Psoas muscle (tissue), 8 donors: ENCODE measurements around the gene ARHGAP12. TPM values are rescaled to one million over a fixed set of nuclear protein-coding genes. Genes with fewer than 3 reads are reported as not detected.
A peak's percentile ranks its signal among the peaks of the same experiment; 100 is the strongest.

Source experiments
- ATAC-seq, 4 donors: fragments of 200-7000 bp; cut with Tn5 transposase; one replicate each; pipeline ENCODE4 v1.9.1; 2020; ENCODE audit warnings: moderate library complexity in 3 of 4, mild to moderate bottlenecking in 2 of 4
- DNase-seq, 2 donors: peaks; one replicate each; pipeline ENCODE4 v3.0.0-alpha.2; 2020
- H3K27ac ChIP-seq: fragments of 200-600 bp; one replicate; pipeline ENCODE4 v1.8.0; 2022
- H3K27me3 ChIP-seq, 3 donors: fragments of 200-600 bp in 1 of 3; one replicate each; pipeline versions ENCODE4 v1.6.1 to v1.8.0; 2013 to 2022; ENCODE audit warnings: low read length in 2 of 3, mild to moderate bottlenecking in 2 of 3, moderate library complexity in 1 of 3; ENCODE audit not compliant: insufficient read depth in 3 of 3
- H3K36me3 ChIP-seq, 2 donors: fragments of 200-600 bp in 1 of 2; one replicate each; pipeline versions ENCODE4 v1.6.1 to v1.8.0; 2013 to 2022; ENCODE audit warnings: low read depth in 1 of 2, mild to moderate bottlenecking in 1 of 2, moderate library complexity in 1 of 2; ENCODE audit not compliant: insufficient read depth in 1 of 2
- H3K4me1 ChIP-seq: fragments of 200-600 bp; one replicate; pipeline ENCODE4 v1.8.0; 2022
- H3K4me3 ChIP-seq: fragments of 200-600 bp; one replicate; pipeline ENCODE4 v1.8.0; 2022; ENCODE audit warnings: mild to moderate bottlenecking
- H3K9me3 ChIP-seq: fragments of 200-600 bp; one replicate; pipeline ENCODE4 v1.8.0; 2022
- CTCF ChIP-seq: fragments of 200-600 bp; IDR thresholded peaks from one replicate; pipeline ENCODE4 v1.8.0; 2022; ENCODE audit warnings: antibody characterized with exemption
- WGBS, 3 donors: extraction: QIAGEN DNeasy Blood & Tissue Kit; methylation state at CpG; one replicate each; pipeline versions ENCODE4 v1.1.6 to v1.1.7; 2013; 5-methylcytosine and 5-hydroxymethylcytosine counted together
- intact Hi-C, 2 donors: fragments of 100-400 bp; cut with DNase I; formaldehyde crosslinking; loops; one replicate each; pipeline versions ENCODE4 v1.11.0 to v1.14.2; 2022
- polyA plus RNA-seq, 3 donors: library from polyadenylated mRNA; stranded (reverse); fragments of 200-250 nt; gene quantifications; one replicate each; pipeline ENCODE4 v1.2.3, GENCODE V29; 2013
- total RNA-seq, 4 donors: library from RNA; stranded (reverse); fragmentation: NEBNext Ultra II Directional in 2 of 4; extraction: Animal tissue kit (Norgen Biotek cat#: 25700) in 2 of 4; gene quantifications; one replicate each; pipeline versions ENCODE4 v1.2.1 to v1.2.4, GENCODE V29; 2021 to 2023
- donor health status: healthy with polysubstance abuse.
- donor health status: DM: no; HTN: no; CAD: no; lungs with moderate emphysema.
- donor health status: Bipolar disorder and iron deficiency.
- donor health status: healthy.
- donor health status: DM: yes; HTN: yes; CAD: no.
- donor health status: DM: no; HTN: no; CAD: no.
- donor health status: DM: no; HTN: no; CAD: no.
- donor health status: DM: yes; HTN: yes; CAD: no.

The ARHGAP12 gene
- total and polyA plus RNA-seq, 7 donors: 8.2 to 18.2 (median 11.8) TPM

- ATAC-seq (no peak), DNase-seq (no peak)
- Histone ChIP-seq H3K27me3 (no peaks in the 10 kb centered on the region), H3K4me1 (peaks cover 32% of the 10 kb centered on the region), H3K27ac (no peak overlapping the region), H3K36me3 (no peaks in the 10 kb centered on the region), H3K4me3 (no peak overlapping the region), H3K9me3 (no peaks in the 10 kb centered on the region)
- no peak for TF ChIP-seq CTCF
- 85 to 93% (median 88%) methylated on average over 3 of the region's 3 CpGs for WGBS, 3 donors
- intact Hi-C loops: loop anchor here (5.0 to 10.0 kb wide), 2 partner anchors 57 to 60 kb away; partner anchors contain the start of gene ARHGAP12 (in 2 of the 2)
These were observed 61.0 kb downstream of the ARHGAP12 start for GRCh38 chr10:31867646-31868045.

GRCh38 chr10:31866118-31866670 lies 62.4 kb downstream of the ARHGAP12 start:
- ATAC-seq: no peak
- 73 to 86% (median 85%) methylated on average over 4 of the region's 4 CpGs for WGBS, 3 donors
- Histone ChIP-seq H3K4me1 (peaks cover 28% of the 10 kb centered on the region), H3K4me3 (no peak overlapping the region), H3K27ac (no peak overlapping the region), H3K9me3 (no peaks in the 10 kb centered on the region), H3K27me3 (no peaks in the 10 kb centered on the region), H3K36me3 (peaks cover 0 to 2% of the 10 kb centered on the region in 2 donors)
- intact Hi-C loops: loop anchor here (5.0 to 10.0 kb wide), 2 partner anchors 59 to 61 kb away; partner anchors contain the start of gene ARHGAP12 (in 2 of the 2)
- TF ChIP-seq CTCF: no peak
- DNase-seq: no peak

- Histone ChIP-seq H3K4me1 (peaks cover 21% of the 10 kb centered on the region), H3K9me3 (no peaks in the 10 kb centered on the region), H3K27me3 (no peaks in the 10 kb centered on the region), H3K27ac (peak overlapping the region; percentile 7), H3K4me3 (peak overlapping the region; percentile 5), H3K36me3 (peaks cover 0 to 7% of the 10 kb centered on the region in 2 donors)
- intact Hi-C loops: loop anchor here (5.0 to 10.0 kb wide), 4 partner anchors 60 to 82 kb away; partner anchors contain the start of gene ARHGAP12 (in 2 of the 2)
- TF ChIP-seq CTCF: no peak
- WGBS, 3 donors: 39 to 45% (median 43%) methylated on average over 5 of the region's 5 CpGs
- DNase-seq: no peak
- peak in 1 of 4 donors; percentile 19 for ATAC-seq
These were observed 63.7 kb downstream of the ARHGAP12 start for GRCh38 chr10:31864834-31865518.

GRCh38 chr10:31855033-31855432 lies 73.6 kb downstream of the ARHGAP12 start:
- ATAC-seq: no peak
- no peak overlapping the region for H3K27ac ChIP-seq

More at GRCh38 chr10:31855033-31855432, 73.6 kb downstream of the ARHGAP12 start:
- TF ChIP-seq CTCF: no peak
- intact Hi-C loops: loop anchor here in 1 of 2 donors (5.0 kb wide), 1 partner anchor 152 kb away; no protein-coding TSS in a partner anchor
- DNase-seq: no peak
- Histone ChIP-seq H3K4me1 (no peaks in the 10 kb centered on the region), H3K4me3 (no peak overlapping the region), H3K27me3 (no peaks in the 10 kb centered on the region), H3K36me3 (peaks cover 0 to 16% of the 10 kb centered on the region in 2 donors), H3K9me3 (no peaks in the 10 kb centered on the region)
- WGBS, 3 donors: 78 to 93% (median 92%) methylated on average over 4 of the region's 4 CpGs
